ENCODE measurements around the gene TMEM89. TPM values are rescaled to one million over a fixed set of nuclear protein-coding genes. Genes with fewer than 3 reads are reported as not detected.

Gene TMEM89
- total and polyA plus RNA-seq, 2 of the 13 experiments (the other 11 are each of a cell fraction or from before 2014, with no cell fraction given), result 0.31 to 0.59 TPM

- peak; percentile 96 for TF ChIP-seq MTERF4 (CRISPR knock-in tag; IDR thresholded peaks at IDR 0.05)
- peak; percentile 19 for TF ChIP-seq KDM4B (CRISPR knock-in tag; IDR thresholded peaks at IDR 0.05)
- peak; percentile 86; the same call in 1 of the 2 replicates for TF ChIP-seq ZNF441 (CRISPR knock-in tag; IDR thresholded peaks at IDR 0.05; ENCODE audit: borderline replicate concordance)
- TF ChIP-seq HCFC1 (IDR thresholded peaks at IDR 0.05; ENCODE audit: low read depth, low read length), result no peak
- no peak for TF ChIP-seq RELA (CRISPR knock-in tag; IDR thresholded peaks at IDR 0.05)
- TF ChIP-seq ZNF576 (CRISPR knock-in tag; IDR thresholded peaks at IDR 0.05), result peak; percentile 18; the same call in 1 of the 2 replicates
- TF ChIP-seq ZNF260 (CRISPR knock-in tag; IDR thresholded peaks at IDR 0.05; ENCODE audit: borderline replicate concordance, low read depth), result no peak
- peak; percentile 97 for TF ChIP-seq MYC (CRISPR knock-in tag; IDR thresholded peaks at IDR 0.05; ENCODE audit: borderline replicate concordance)
- TF ChIP-seq XBP1 (CRISPR knock-in tag; IDR thresholded peaks at IDR 0.05), result 0 out of 2 replicates have a peak, but pooled peaks have one; percentile 37
- TF ChIP-seq ZNF746 (CRISPR knock-in tag; IDR thresholded peaks at IDR 0.05), result no peak
- no peak; the same call in 1 of the 2 replicates for TF ChIP-seq E2F2 (CRISPR knock-in tag; IDR thresholded peaks at IDR 0.05; ENCODE audit: borderline replicate concordance)
- no peak for TF ChIP-seq RCOR2 (CRISPR knock-in tag; IDR thresholded peaks at IDR 0.05)
- no peak for TF ChIP-seq ZUFSP (CRISPR knock-in tag; IDR thresholded peaks at IDR 0.05; ENCODE audit: borderline replicate concordance)
- TF ChIP-seq HNF1B (CRISPR knock-in tag; IDR thresholded peaks at IDR 0.05), result no peak; the same call in none of the 2 replicates
- TF ChIP-seq ZMYM3 (CRISPR knock-in tag; IDR thresholded peaks at IDR 0.05), result 0 out of 2 replicates have a peak, but pooled peaks have one; percentile 16
- TF ChIP-seq SATB2 (CRISPR knock-in tag; IDR thresholded peaks at IDR 0.05), result no peak
- TF ChIP-seq TRAFD1 (CRISPR knock-in tag; IDR thresholded peaks at IDR 0.05; ENCODE audit: borderline replicate concordance), result no peak
- TF ChIP-seq ZNF460 (CRISPR knock-in tag; IDR thresholded peaks at IDR 0.05; ENCODE audit: borderline replicate concordance), result no peak
- no peak for TF ChIP-seq ZNF660 (CRISPR knock-in tag; IDR thresholded peaks at IDR 0.05; ENCODE audit: borderline replicate concordance, low read depth)
- TF ChIP-seq ZBTB20 (CRISPR knock-in tag; IDR thresholded peaks at IDR 0.05; ENCODE audit: borderline replicate concordance, low read depth), result no peak
These were observed 42.1 kb upstream of the TMEM89 start (continued) for GRCh38 chr3:48663489-48664312.
